DND-41 (cell line): ENCODE results near the gene PDCD4.

Experiments
- CTCF ChIP-seq: IDR thresholded peaks from 2 replicates; pipeline ENCODE4 v1.5.1; 2012; ENCODE audit warnings: borderline replicate concordance, low read length, moderate library complexity, mild to moderate bottlenecking; ENCODE audit not compliant: poor library complexity, severe bottlenecking; ENCODE audit errors: extremely low read depth
- EZH2 ChIP-seq: IDR thresholded peaks from 3 replicates; pipeline ENCODE4 v1.6.1; 2012; ENCODE audit warnings: borderline replicate concordance, low read depth, mild to moderate bottlenecking, moderate library complexity, low read length, inconsistent platforms; ENCODE audit not compliant: severe bottlenecking

GRCh38 chr10:110852947-110853346 is 18.8 kb upstream of the PDCD4 start:
- TF ChIP-seq EZH2: no peak
- TF ChIP-seq CTCF: no peak
